CD14-positive monocyte (primary cell): ENCODE measurements around the gene PLPPR5. TPM values are rescaled to one million over a fixed set of nuclear protein-coding genes. Genes with fewer than 3 reads are reported as not detected.

ENCODE experiments used
- DNase-seq, 3 donors: peaks; one replicate each; pipeline ENCODE4 v3.0.0-alpha.2; 2011 to 2022
- H2AFZ ChIP-seq: 2 replicates; pipeline ENCODE4 v1.6.0; 2012; ENCODE audit warnings: mild to moderate bottlenecking, low read depth, low read length, inconsistent platforms; ENCODE audit not compliant: insufficient read depth, poor library complexity, severe bottlenecking
- H3K27ac ChIP-seq, 2 donors: 1 replicate in 1 of 2; 2 replicates in 1 of 2; pipeline ENCODE4 v1.5.1; 2012 to 2013; ENCODE audit warnings: low read length in 2 of 2, control low read depth in 1 of 2, inconsistent platforms in 1 of 2, low read depth in 1 of 2, mild to moderate bottlenecking in 1 of 2
- H3K27me3 ChIP-seq, 2 donors: one replicate each; pipeline versions ENCODE4 v1.6.0 to v1.6.1; 2011 to 2013; ENCODE audit warnings: low read length in 2 of 2; ENCODE audit not compliant: control insufficient read depth in 2 of 2, insufficient read depth in 2 of 2
- H3K36me3 ChIP-seq, 2 donors: replicated peaks in 1 of 2; 1 replicate in 1 of 2; 2 replicates in 1 of 2; pipeline versions ENCODE4 v1.5.1 to v1.6.1; 2012 to 2013; ENCODE audit warnings: low read length in 2 of 2, control low read depth in 1 of 2, inconsistent platforms in 1 of 2, mild to moderate bottlenecking in 1 of 2; ENCODE audit not compliant: insufficient read depth in 2 of 2, control insufficient read depth in 1 of 2
- H3K4me1 ChIP-seq, 2 donors: 1 replicate in 1 of 2; 2 replicates in 1 of 2; pipeline versions ENCODE4 v1.5.1 to v1.6.1; 2012 to 2013; ENCODE audit warnings: low read length in 2 of 2, control low read depth in 1 of 2, inconsistent platforms in 1 of 2, mild to moderate bottlenecking in 1 of 2, moderate library complexity in 1 of 2; ENCODE audit not compliant: insufficient read depth in 2 of 2, control insufficient read depth in 1 of 2
- H3K4me2 ChIP-seq: replicated peaks from 2 replicates; pipeline ENCODE3; 2012; ENCODE audit warnings: low read length, moderate library complexity, mild to moderate bottlenecking; ENCODE audit not compliant: poor library complexity, severe bottlenecking; ENCODE audit errors: extremely low read depth
- H3K4me3 ChIP-seq, 3 experiments: fragments of 200-600 bp in 1 of 3; sonication (generic) in 1 of 3; replicated peaks in 1 of 3; 1 replicate in 2 of 3; 2 replicates in 1 of 3; pipeline ENCODE4 v1.5.1; 2011 to 2013; ENCODE audit warnings: low read length in 3 of 3, mild to moderate bottlenecking in 3 of 3, control low read depth in 2 of 3, low read depth in 2 of 3, inconsistent platforms in 1 of 3, moderate library complexity in 1 of 3
- H3K79me2 ChIP-seq: 2 replicates; pipeline ENCODE4 v1.6.0; 2012; ENCODE audit warnings: mild to moderate bottlenecking, control low read depth, inconsistent platforms, low read length, moderate library complexity; ENCODE audit not compliant: insufficient read depth
- H3K9ac ChIP-seq: 2 replicates; pipeline ENCODE4 v1.6.0; 2017; ENCODE audit warnings: low read length, mild to moderate bottlenecking; ENCODE audit not compliant: insufficient read depth, poor library complexity, severe bottlenecking
- H3K9me3 ChIP-seq, 2 donors: replicated peaks in 1 of 2; 1 replicate in 1 of 2; 2 replicates in 1 of 2; pipeline versions ENCODE4 v1.5.1 to v1.6.1; 2012 to 2013; ENCODE audit warnings: low read length in 2 of 2, control low read depth in 1 of 2; ENCODE audit not compliant: control insufficient read depth in 1 of 2, insufficient read depth in 1 of 2
- H4K20me1 ChIP-seq: 2 replicates; pipeline ENCODE4 v1.6.0; 2012; ENCODE audit warnings: mild to moderate bottlenecking, low read length, control low read depth, moderate library complexity; ENCODE audit not compliant: insufficient read depth
- H3K27ac Mint-ChIP-seq, 7 donors: one replicate each; pipeline ENCODE4 v1.8.0; 2020; ENCODE audit warnings: mild to moderate bottlenecking in 7 of 7, mixed read lengths in 7 of 7, moderate library complexity in 6 of 7, inconsistent platforms in 2 of 7
- H3K27me3 Mint-ChIP-seq, 3 donors: one replicate each; pipeline ENCODE4 v1.8.0; 2021 to 2022; ENCODE audit warnings: low read depth in 3 of 3, mild to moderate bottlenecking in 3 of 3, mixed read lengths in 3 of 3, moderate library complexity in 3 of 3, inconsistent platforms in 1 of 3
- H3K36me3 Mint-ChIP-seq, 2 donors: one replicate each; pipeline ENCODE4 v1.8.0; 2020; ENCODE audit warnings: mixed read lengths in 2 of 2, inconsistent platforms in 1 of 2, mild to moderate bottlenecking in 1 of 2
- H3K4me1 Mint-ChIP-seq: one replicate; pipeline ENCODE4 v1.8.0; 2020; ENCODE audit warnings: mild to moderate bottlenecking, mixed read lengths
- H3K4me3 Mint-ChIP-seq, 2 donors: one replicate each; pipeline ENCODE4 v1.8.0; 2020; ENCODE audit warnings: mild to moderate bottlenecking in 2 of 2, mixed read lengths in 2 of 2, moderate library complexity in 1 of 2
- H3K9me3 Mint-ChIP-seq, 7 donors: one replicate each; pipeline ENCODE4 v1.8.0; 2020 to 2022; ENCODE audit warnings: mixed read lengths in 7 of 7, mild to moderate bottlenecking in 6 of 7, moderate library complexity in 6 of 7, inconsistent platforms in 2 of 7
- WGBS: methylation state at CpG from one replicate; pipeline ENCODE4 v1.1.5; 2013; ENCODE audit warnings: missing lambda C conversion rate; ENCODE audit not compliant: insufficient coverage; 5-methylcytosine and 5-hydroxymethylcytosine counted together
- intact Hi-C, 2 donors: fragments of 100-400 bp; cut with micrococcal nuclease; formaldehyde crosslinking; loops; one replicate each; pipeline versions ENCODE4 v1.15.0 to v1.15.1; 2023
- polyA plus RNA-seq, 3 donors: library from polyadenylated mRNA; depleted of rRNA in 1 of 3; unstranded in 2 of 3; stranded (reverse) in 1 of 3; fragments of 300-500 nt in 2 of 3; fragments of >200 nt in 1 of 3; fragmentation: Illumina TruSeq in 2 of 3; gene quantifications; 1 replicate in 2 of 3; 2 replicates in 1 of 3; pipeline ENCODE4 v1.2.3, GENCODE V29; 2012 to 2021
- TF ChIP-seq, protein P1 (sequence below): fragments of 200-600 bp; IDR thresholded peaks from one replicate; pipeline ENCODE4 v1.8.0; 2022; ENCODE audit warnings: antibody characterized with exemption, mild to moderate bottlenecking

Gene PLPPR5
- polyA plus RNA-seq, 3 donors, result not detected

DNA sequence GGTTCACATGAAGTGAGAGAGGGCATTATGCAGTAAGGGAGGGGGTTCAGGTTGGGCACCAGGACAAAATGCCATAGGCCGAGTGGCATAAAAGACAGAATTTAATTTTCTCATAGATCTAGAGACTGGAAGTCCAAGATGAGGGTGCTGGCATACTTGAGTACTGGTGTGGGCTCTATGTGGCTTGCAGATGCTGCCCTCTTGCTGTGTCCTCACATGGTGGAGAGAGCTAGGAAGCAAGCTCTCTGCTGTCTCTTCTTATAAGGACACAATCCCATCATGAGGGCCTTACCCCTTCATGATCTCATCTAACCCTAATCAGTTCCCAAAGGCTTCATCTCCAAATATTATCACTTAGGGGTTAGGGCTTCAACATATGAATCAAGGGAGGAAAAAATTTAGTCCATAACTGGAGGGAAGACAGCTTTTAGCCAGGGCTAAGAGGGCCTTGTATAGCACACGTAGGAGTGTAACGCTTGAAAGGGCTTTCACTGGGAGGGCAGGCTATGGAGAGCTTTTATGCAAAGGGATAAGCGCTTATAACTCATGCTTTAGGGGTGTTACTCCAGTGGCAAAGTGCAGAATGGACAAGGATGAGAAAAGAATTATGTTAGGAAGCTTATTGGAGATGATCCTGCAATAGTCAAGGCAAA, 64.5 kb downstream of the PLPPR5 start:
- peaks cover 0 to 5% (median 0%) of the 10 kb centered on the region in 7 donors for H3K9me3 Mint-ChIP-seq
- Histone ChIP-seq H3K27me3 (no peaks in the 10 kb centered on the region), H3K79me2 (no peaks in the 10 kb centered on the region), H3K36me3 (no peaks in the 10 kb centered on the region), H3K4me1 (no peaks in the 10 kb centered on the region), H3K9me3 (no peaks in the 10 kb centered on the region), H3K27ac (no peak overlapping the region), H2AFZ (no peak overlapping the region), H3K9ac (no peak overlapping the region), H3K4me3 (no peak overlapping the region), H4K20me1 (no peaks in the 10 kb centered on the region), H3K4me2 (no peak overlapping the region)
- TF ChIP-seq, protein P1, sequence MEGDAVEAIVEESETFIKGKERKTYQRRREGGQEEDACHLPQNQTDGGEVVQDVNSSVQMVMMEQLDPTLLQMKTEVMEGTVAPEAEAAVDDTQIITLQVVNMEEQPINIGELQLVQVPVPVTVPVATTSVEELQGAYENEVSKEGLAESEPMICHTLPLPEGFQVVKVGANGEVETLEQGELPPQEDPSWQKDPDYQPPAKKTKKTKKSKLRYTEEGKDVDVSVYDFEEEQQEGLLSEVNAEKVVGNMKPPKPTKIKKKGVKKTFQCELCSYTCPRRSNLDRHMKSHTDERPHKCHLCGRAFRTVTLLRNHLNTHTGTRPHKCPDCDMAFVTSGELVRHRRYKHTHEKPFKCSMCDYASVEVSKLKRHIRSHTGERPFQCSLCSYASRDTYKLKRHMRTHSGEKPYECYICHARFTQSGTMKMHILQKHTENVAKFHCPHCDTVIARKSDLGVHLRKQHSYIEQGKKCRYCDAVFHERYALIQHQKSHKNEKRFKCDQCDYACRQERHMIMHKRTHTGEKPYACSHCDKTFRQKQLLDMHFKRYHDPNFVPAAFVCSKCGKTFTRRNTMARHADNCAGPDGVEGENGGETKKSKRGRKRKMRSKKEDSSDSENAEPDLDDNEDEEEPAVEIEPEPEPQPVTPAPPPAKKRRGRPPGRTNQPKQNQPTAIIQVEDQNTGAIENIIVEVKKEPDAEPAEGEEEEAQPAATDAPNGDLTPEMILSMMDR, result no peak
- peaks cover 0 to 2% (median 1%) of the 10 kb centered on the region in 3 donors for H3K27me3 Mint-ChIP-seq
- H3K4me3 Mint-ChIP-seq, result no peak overlapping the region
- DNase-seq, result no peak
- 100% methylated on average over 3 of the region's 4 CpGs for WGBS
- intact Hi-C loops, result no loop called here
- H3K4me1 Mint-ChIP-seq, result no peaks in the 10 kb centered on the region
- H3K36me3 Mint-ChIP-seq, result no peaks in the 10 kb centered on the region
- H3K27ac Mint-ChIP-seq, result no peak overlapping the region

DNA sequence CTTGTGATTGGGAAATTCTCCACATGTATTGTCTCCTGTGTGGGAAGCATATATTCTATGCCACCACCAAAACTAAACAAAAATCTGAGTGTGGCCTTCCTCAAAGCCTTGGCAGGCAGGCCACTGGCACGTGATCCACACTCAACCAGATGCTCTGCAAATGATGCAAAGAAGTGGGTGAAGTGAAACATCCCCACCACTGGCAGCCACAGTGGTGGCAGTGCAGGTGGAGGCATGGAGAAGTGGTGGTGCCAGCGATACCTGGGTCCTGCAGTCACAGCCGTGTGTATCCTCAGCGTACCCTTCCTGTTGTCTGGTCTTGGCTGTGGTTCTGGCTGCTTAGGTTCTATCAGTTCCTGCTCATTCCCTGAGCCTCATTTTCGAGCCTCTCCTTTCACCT, 65.2 kb downstream of the PLPPR5 start:
- H3K9me3 ChIP-seq, result no peaks in the 10 kb centered on the region
- no peak overlapping the region for H3K27ac ChIP-seq
- no peaks in the 10 kb centered on the region for H4K20me1 ChIP-seq
- H3K36me3 Mint-ChIP-seq, result no peaks in the 10 kb centered on the region
- intact Hi-C loops, result no loop called here
- H3K27ac Mint-ChIP-seq, result no peak overlapping the region
- H3K4me2 ChIP-seq, result no peak overlapping the region
- H3K4me1 ChIP-seq, result no peaks in the 10 kb centered on the region
- TF ChIP-seq, protein P1, result no peak
- H3K27me3 Mint-ChIP-seq, result peaks cover 0 to 2% (median 1%) of the 10 kb centered on the region in 3 donors
- H3K9me3 Mint-ChIP-seq, result peaks cover 0 to 5% (median 0%) of the 10 kb centered on the region in 7 donors
- no peak overlapping the region for H3K9ac ChIP-seq
- H3K4me3 Mint-ChIP-seq, result no peak overlapping the region
- H3K27me3 ChIP-seq, result no peaks in the 10 kb centered on the region
- H3K4me3 ChIP-seq, result no peak overlapping the region
- 90% methylated on average over 2 of the region's 5 CpGs for WGBS
- H3K79me2 ChIP-seq, result no peaks in the 10 kb centered on the region
- H2AFZ ChIP-seq, result no peak overlapping the region
- no peak for DNase-seq
- H3K36me3 ChIP-seq, result no peaks in the 10 kb centered on the region
- H3K4me1 Mint-ChIP-seq, result no peaks in the 10 kb centered on the region
